Hematopoietic multipotent progenitor cell (in vitro differentiated cells): Measurements from ENCODE around the gene PTGIR. TPM values are rescaled to one million over a fixed set of nuclear protein-coding genes. Genes with fewer than 3 reads are reported as not detected.

Experiments
- DNase-seq, 3 donors: peaks; one replicate each; pipeline ENCODE4 v3.0.0-alpha.2; 2011 to 2015; ENCODE audit warnings: low read depth in 2 of 3, low spot score in 2 of 3
- total RNA-seq: library from RNA; depleted of rRNA; stranded (reverse); fragments of >200 nt; gene quantifications from one replicate; pipeline ENCODE4 v1.2.3, GENCODE V29; 2012

The PTGIR gene
- total RNA-seq, 1 donor = 4.3 TPM

- peak in 2 of 3 donors; percentile 56 to 60 for DNase-seq
Observed at GRCh38 chr19:46639358-46640182, 14.7 kb upstream of the PTGIR start.

- no peak for DNase-seq
Observed at GRCh38 chr19:46637224-46637623, 12.3 kb upstream of the PTGIR start.

- DNase-seq = peak in 1 of 3 donors; percentile 35
Observed at GRCh38 chr19:46635920-46636761, 11.3 kb upstream of the PTGIR start, which contains the start of gene GNG8. Gene GNG8, minus strand, starts transcription at chr19:46636202. Its CDS starts 1,520 bp downstream, at chr19:46634682.

GRCh38 chr19:46634656-46635218 lies 9.8 kb upstream of the PTGIR start:
- DNase-seq = no peak

- DNase-seq = peak; percentile 88 to 91 (median 91)
Observed at GRCh38 chr19:46634045-46634655, 9.3 kb upstream of the PTGIR start.

- DNase-seq = no peak
Observed at GRCh38 chr19:46633130-46633529, 8.2 kb upstream of the PTGIR start.

GRCh38 chr19:46631481-46631880 lies 6.6 kb upstream of the PTGIR start:
- DNase-seq = no peak

- no peak for DNase-seq
Observed at GRCh38 chr19:46630586-46631205, 5.8 kb upstream of the PTGIR start.

- peak in 2 of 3 donors; percentile 82 to 91 for DNase-seq
Observed at GRCh38 chr19:46629546-46630025, 4.7 kb upstream of the PTGIR start.

GRCh38 chr19:46628970-46629369 lies 4.1 kb upstream of the PTGIR start:
- DNase-seq = peak in 1 of 3 donors; percentile 40

- DNase-seq = no peak
Observed at GRCh38 chr19:46626446-46626845, 1.6 kb upstream of the PTGIR start.

- DNase-seq = no peak
Observed at GRCh38 chr19:46625731-46626130, 842 bp upstream of the PTGIR start.

GRCh38 chr19:46623915-46624502 lies 880 bp downstream of the PTGIR start:
- DNase-seq = no peak

GRCh38 chr19:46622118-46622446 lies 2.8 kb downstream of the PTGIR start:
- DNase-seq = no peak

- no peak for DNase-seq
Observed at GRCh38 chr19:46621191-46622117, 3.4 kb downstream of the PTGIR start.

- DNase-seq = no peak
Observed at GRCh38 chr19:46620716-46621115, 4.2 kb downstream of the PTGIR start.

GRCh38 chr19:46620267-46620666 lies 4.6 kb downstream of the PTGIR start:
- no peak for DNase-seq

- peak in 1 of 3 donors; percentile 32 for DNase-seq
Observed at GRCh38 chr19:46618670-46619231, 6.1 kb downstream of the PTGIR start.

GRCh38 chr19:46617601-46618000 lies 7.3 kb downstream of the PTGIR start:
- no peak for DNase-seq
